HCT116 (cell line): ENCODE data around the gene RRAS2.

Source experiments
- EZH2phosphoT487 ChIP-seq: fragments of 200-600 bp; IDR thresholded peaks from 2 replicates; pipeline ENCODE4 v1.6.1; 2018; ENCODE audit warnings: antibody characterized with exemption, borderline replicate concordance
- POLR2A ChIP-seq: IDR thresholded peaks from 2 replicates; pipeline ENCODE4 v1.7.0; 2011; ENCODE audit warnings: borderline replicate concordance; ENCODE audit not compliant: insufficient read depth, insufficient read length; ENCODE audit errors: extremely low read depth
- RAD21 ChIP-seq: IDR thresholded peaks from 2 replicates; pipeline ENCODE4 v1.6.1; 2012; ENCODE audit warnings: low read depth, mild to moderate bottlenecking
- SP1 ChIP-seq: IDR thresholded peaks from 2 replicates; pipeline ENCODE4 v1.6.1; 2012; ENCODE audit warnings: low read depth
- YY1 ChIP-seq: IDR thresholded peaks from 2 replicates; pipeline ENCODE4 v1.6.1; 2011; ENCODE audit warnings: low read length, low read depth, moderate library complexity, mild to moderate bottlenecking; ENCODE audit not compliant: insufficient replicate concordance; ENCODE audit errors: extremely low read depth

DNA sequence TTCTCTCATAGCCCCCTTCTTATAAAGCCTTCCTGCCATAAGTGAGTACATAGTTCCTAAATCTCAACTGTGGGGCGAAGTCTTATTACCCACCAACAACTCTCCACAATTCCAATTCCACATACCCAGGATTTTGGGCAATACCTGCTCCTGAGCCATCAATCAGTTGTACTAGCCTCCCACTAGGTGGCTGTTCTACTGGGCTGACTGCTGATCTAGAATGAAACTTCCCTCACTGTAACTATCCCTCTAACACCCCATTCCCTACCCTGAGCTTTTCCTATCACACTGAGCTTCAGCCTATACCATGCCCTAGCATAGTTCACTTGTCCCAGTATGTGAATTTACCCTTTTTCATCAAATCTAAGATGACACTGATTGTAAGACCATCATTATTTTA is 52.5 kb downstream of the RRAS2 start:
- TF ChIP-seq EZH2phosphoT487, result no peak
- no peak for TF ChIP-seq RAD21
- TF ChIP-seq YY1, result no peak
- TF ChIP-seq POLR2A, result no peak
- TF ChIP-seq SP1, result no peak
